VCaP (cell line): ENCODE data around the gene DTWD2.

Experiments
- H3K27ac ChIP-seq: fragments of 450-650 bp; 2 replicates; pipeline ENCODE4 v1.5.1; 2017
- TF ChIP-seq, protein P1 (sequence below): fragments of 450-650 bp; conservative IDR thresholded peaks from 2 replicates; pipeline ENCODE4 v1.5.1; 2017; ENCODE audit warnings: mild to moderate bottlenecking, moderate library complexity

The DTWD2 gene

DNA sequence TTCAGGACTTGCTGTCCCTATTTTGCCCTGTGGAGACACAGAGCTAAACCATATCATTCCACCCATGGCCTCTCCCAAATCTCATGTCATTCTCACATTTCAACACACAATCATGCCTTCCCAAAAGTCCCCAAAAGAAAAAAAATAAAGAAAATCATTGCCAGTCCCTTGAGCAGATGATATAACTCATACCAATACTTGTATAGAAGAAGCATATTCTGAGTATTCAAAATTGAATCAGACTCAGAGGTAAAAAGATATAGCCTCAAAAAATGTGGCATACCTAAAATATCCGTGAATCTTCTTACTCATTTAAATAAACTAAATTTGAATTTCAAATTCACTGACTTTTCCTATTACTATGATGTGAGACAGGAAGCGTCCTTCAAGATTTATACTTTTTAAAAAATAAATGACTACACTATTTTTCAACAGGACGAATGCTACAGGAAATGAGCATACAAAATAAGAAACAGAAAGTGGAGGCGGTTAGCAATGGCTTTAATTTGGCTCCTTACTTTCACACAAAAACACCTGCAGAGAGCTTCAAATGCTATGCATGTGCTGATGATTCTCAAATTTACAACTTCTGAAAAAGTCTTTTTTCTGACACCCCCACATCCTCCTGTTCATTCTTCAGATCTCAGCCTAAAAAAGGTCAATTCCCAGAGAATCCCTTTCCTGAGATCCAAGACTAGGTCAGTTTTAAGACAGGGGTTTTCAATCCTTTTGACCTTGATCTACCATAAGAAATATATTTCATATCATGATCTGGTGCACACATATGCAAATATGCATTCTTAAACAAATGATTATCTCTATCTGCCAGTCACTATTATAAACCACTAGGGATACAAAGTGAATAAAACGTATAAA lies 42.9 kb upstream of the DTWD2 start:
- H3K27ac ChIP-seq = no peak overlapping the region

DNA sequence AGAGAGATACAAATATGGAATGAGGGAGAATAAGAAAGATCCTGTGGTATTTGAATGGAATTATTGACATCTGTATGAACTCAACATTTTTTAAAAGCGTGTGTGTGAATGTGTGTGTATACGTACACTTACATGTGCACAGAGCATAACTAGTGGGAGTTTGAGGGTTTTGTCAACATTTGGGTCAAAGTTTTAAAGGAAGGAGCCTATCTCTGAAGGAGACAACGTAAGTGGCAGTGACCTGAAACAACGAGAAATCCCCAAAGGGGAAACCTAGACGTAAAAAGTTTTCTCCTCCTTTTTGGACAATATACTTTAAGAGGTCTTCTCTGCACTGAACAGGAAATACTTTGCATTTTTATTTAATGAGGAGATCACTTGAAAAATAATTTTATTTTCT lies 40.2 kb upstream of the DTWD2 start:
- TF ChIP-seq, protein P1, sequence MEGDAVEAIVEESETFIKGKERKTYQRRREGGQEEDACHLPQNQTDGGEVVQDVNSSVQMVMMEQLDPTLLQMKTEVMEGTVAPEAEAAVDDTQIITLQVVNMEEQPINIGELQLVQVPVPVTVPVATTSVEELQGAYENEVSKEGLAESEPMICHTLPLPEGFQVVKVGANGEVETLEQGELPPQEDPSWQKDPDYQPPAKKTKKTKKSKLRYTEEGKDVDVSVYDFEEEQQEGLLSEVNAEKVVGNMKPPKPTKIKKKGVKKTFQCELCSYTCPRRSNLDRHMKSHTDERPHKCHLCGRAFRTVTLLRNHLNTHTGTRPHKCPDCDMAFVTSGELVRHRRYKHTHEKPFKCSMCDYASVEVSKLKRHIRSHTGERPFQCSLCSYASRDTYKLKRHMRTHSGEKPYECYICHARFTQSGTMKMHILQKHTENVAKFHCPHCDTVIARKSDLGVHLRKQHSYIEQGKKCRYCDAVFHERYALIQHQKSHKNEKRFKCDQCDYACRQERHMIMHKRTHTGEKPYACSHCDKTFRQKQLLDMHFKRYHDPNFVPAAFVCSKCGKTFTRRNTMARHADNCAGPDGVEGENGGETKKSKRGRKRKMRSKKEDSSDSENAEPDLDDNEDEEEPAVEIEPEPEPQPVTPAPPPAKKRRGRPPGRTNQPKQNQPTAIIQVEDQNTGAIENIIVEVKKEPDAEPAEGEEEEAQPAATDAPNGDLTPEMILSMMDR = no peak

More for the DNA sequence above, 42.9 kb upstream of the DTWD2 start:
- TF ChIP-seq, protein P1 = no peak

DNA sequence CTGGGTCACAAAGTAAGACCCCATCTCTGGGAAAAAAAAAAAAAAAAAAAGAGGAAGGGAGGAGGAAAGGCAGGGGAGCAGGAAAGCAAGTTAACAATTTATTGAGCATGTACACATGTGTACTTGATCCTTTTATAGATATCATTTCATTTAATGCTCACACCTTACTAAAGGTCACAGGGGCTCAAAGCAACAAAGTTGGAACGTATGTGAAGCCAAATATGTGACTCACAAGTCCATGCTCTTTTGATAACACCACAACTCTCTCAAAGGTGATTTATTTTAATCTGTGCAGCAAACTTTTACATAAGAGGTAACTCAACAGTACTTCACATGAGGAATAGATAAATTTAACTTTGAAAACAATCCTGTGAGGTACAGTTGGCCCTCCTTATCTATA lies 34.4 kb upstream of the DTWD2 start:
- peak overlapping the region; percentile 32 for H3K27ac ChIP-seq
- TF ChIP-seq, protein P1 = no peak

More for the DNA sequence above, 40.2 kb upstream of the DTWD2 start:
- H3K27ac ChIP-seq = no peak overlapping the region

DNA sequence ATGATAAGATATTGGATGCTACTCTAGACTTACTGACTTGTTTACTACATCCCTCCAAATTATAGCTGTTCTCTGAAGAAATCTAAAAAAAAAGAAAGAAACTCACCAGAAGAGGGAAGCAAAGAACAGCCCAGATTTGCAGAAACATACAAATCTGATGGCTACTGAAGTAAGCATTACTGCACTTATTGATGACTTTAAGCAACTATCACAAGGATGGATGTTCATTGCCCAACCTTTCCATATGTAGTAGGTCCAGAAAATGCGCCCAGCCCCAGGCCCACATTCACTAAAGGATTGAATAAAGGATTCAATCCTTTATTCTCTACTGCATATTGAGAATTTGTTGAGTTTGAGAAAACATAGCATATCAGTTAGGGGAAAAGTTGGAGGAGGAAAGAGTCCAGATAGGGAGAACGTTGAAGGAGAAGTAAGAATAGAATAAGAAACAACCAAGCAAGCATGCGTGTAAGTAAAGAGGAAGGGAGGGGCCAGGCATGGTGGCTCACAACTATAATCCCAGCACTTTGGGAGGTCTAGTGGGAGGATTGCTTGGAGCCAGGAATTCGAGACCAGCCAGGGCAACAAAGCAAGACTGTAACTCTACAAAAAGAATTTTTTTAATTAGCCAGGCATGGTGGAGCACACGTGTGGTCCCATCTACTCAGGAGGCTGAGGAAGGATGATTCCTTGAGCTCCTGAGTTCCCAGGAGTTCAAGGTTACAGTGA lies 33.8 kb upstream of the DTWD2 start:
- TF ChIP-seq, protein P1 = peak; percentile 78
- H3K27ac ChIP-seq = peak overlapping the region; percentile 32

DNA sequence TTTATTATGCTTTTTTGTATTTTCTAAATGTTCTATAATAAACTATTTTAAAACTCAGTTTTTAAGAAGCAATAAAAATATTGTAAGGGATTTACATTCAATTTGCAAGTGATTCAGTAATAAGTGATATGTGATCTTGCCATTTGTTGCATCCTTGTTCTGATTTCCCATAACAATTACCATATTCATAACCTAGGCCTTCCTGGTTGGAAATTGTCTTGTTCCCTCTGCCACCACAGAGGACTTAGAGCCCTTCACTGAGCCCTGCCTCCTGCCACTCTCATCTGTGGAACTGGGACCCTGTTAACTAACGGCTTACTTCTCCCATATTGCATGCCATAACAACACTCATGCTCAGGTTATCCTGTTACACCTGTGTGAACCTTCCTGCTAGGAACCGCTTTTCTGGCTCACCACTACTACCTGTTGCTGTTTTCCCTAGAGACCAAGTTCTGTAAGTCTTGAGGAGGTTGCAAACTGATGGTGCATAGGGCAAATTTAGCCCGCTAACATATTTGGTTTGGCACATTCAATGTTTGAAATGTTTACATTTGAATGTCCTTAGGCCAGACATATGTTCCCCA lies 32.9 kb upstream of the DTWD2 start:
- TF ChIP-seq, protein P1 = no peak
- H3K27ac ChIP-seq = peak overlapping the region; percentile 38; the same call in 1 of the 2 replicates

DNA sequence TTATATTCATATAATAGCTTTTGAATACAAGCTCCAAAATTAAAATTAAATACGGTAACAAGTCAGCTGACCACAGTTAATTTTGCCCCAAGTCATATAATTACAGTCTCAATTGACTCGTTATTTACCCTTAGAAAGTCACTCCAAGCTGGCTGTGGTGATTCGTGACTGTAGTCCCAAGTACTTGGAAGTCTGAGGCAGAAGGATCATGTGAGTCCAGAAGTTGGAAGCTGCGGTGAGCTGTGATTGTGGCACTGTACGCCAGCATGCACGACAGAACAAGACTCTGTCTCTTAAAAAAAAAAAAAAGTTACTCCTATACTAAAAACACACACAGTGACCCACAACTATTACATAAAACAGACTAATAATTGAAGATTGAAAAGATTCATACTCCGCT lies 31.6 kb upstream of the DTWD2 start:
- TF ChIP-seq, protein P1 = no peak
- H3K27ac ChIP-seq = no peak overlapping the region

DNA sequence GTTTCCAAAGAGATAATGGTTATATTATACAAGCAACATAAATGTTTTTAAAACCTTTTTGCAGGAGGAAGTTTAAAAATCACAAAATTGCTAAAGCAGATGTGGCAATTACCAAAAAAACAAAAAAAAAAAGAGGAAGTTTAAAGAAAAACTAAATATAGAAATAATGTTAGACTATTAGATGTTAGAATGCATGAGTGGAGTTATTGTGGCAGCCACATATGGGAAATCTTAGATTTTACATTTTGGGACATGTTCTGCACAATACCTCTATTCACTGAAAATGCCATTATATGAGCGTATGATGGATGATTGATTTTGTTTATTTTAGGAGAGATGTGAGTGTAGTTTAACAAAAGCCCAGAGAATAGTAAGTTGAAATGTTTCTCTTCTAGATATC lies 31.2 kb upstream of the DTWD2 start:
- H3K27ac ChIP-seq = no peak overlapping the region

More for the DNA sequence above, 31.2 kb upstream of the DTWD2 start:
- TF ChIP-seq, protein P1 = no peak
